H1 (cell line): ENCODE results near the gene GYPA. TPM values are rescaled to one million over a fixed set of nuclear protein-coding genes. Genes with fewer than 3 reads are reported as not detected.
"Not testable (repeated sequence)": the region's sequence is repeated elsewhere in the genome, so short reads cannot be mapped to it uniquely, and the experiment has no call there.

ENCODE experiments used
- CTCF ChIA-PET: fragments of 300-600 bp; sonication (Branson Sonifier 250); formaldehyde crosslinking; loops from one replicate; lab custom pipeline; 2021; ENCODE audit not compliant: partially characterized antibody; lab: Charles Lee
- POLR2A ChIA-PET: fragments of 300-600 bp; sonication (Branson Sonifier 250); formaldehyde crosslinking; loops from one replicate; lab custom pipeline; 2021; ENCODE audit warnings: inconsistent platforms; ENCODE audit not compliant: partially characterized antibody; lab: Charles Lee
- DNase-seq, 2 experiments: peaks; one replicate each; pipeline versions ENCODE4 v3.0.0 to v3.0.0-alpha.2; 2010 to 2022; ENCODE audit warnings: low spot score in 2 of 2, low read depth in 1 of 2, mixed read lengths in 1 of 2
- FAIRE-seq: peaks from 2 replicates; lab custom pipeline; 2011; peaks lifted over from hg19 to GRCh38; lab: Jason Lieb, UNC
- H2AFZ ChIP-seq: 2 replicates; pipeline ENCODE4 v1.8.1; 2012; ENCODE audit warnings: low read length, inconsistent platforms
- H2AK5ac ChIP-seq: 2 replicates; pipeline ENCODE4 v1.6.1; 2013; ENCODE audit warnings: low read depth, low read length
- H2BK120ac ChIP-seq: replicated peaks from 2 replicates; pipeline ENCODE3; 2013; ENCODE audit warnings: low read depth, low read length, inconsistent platforms
- H2BK12ac ChIP-seq: 2 replicates; pipeline ENCODE4 v1.6.1; 2013; ENCODE audit warnings: low read depth, low read length
- H2BK15ac ChIP-seq: 2 replicates; pipeline ENCODE4 v1.6.1; 2013; ENCODE audit warnings: low read length
- H2BK20ac ChIP-seq: 2 replicates; pipeline ENCODE4 v1.6.1; 2013; ENCODE audit warnings: low read length
- H2BK5ac ChIP-seq: 2 replicates; pipeline ENCODE4 v1.6.1; 2013; ENCODE audit warnings: low read depth, low read length
- H3K14ac ChIP-seq: 2 replicates; pipeline ENCODE4 v1.6.1; 2013; ENCODE audit warnings: inconsistent platforms; ENCODE audit not compliant: insufficient read length
- H3K18ac ChIP-seq: 2 replicates; pipeline ENCODE4 v1.6.1; 2013; ENCODE audit warnings: low read length; ENCODE audit errors: extremely low read depth
- H3K23ac ChIP-seq: 2 replicates; pipeline ENCODE4 v1.6.1; 2013; ENCODE audit warnings: inconsistent platforms; ENCODE audit not compliant: insufficient read length
- H3K23me2 ChIP-seq: 2 replicates; pipeline ENCODE4 v1.6.1; 2013; ENCODE audit warnings: low read depth, low read length
- H3K27ac ChIP-seq: 2 replicates; pipeline ENCODE4 v1.6.1; 2011; ENCODE audit warnings: low read depth, low read length, inconsistent platforms
- H3K27me3 ChIP-seq, 4 experiments: replicated peaks in 1 of 4; 1 replicate in 1 of 4; 2 replicates in 3 of 4; pipeline versions ENCODE4 v1.6.1 to v1.8.1; 2011 to 2013; ENCODE audit warnings: low read length in 3 of 4, mild to moderate bottlenecking in 3 of 4, inconsistent platforms in 2 of 4, mixed read lengths in 2 of 4, moderate library complexity in 1 of 4; ENCODE audit not compliant: control insufficient read depth in 3 of 4, insufficient read depth in 3 of 4; ENCODE audit errors: extremely low read depth in 1 of 4
- H3K36me3 ChIP-seq, 4 experiments: 2 replicates each; pipeline versions ENCODE4 v1.6.1 to v1.8.1; 2011 to 2013; ENCODE audit warnings: mild to moderate bottlenecking in 4 of 4, low read length in 3 of 4, moderate library complexity in 2 of 4, control low read depth in 1 of 4, inconsistent platforms in 1 of 4; ENCODE audit not compliant: insufficient read depth in 4 of 4, control insufficient read depth in 2 of 4
- H3K4ac ChIP-seq: replicated peaks from 2 replicates; pipeline ENCODE3; 2013; ENCODE audit warnings: low read length, low read depth, mixed read lengths, inconsistent platforms; ENCODE audit not compliant: insufficient read length
- H3K4me1 ChIP-seq, 4 experiments: replicated peaks in 1 of 4; 1 replicate in 1 of 4; 2 replicates in 3 of 4; pipeline versions ENCODE4 v1.6.1 to v1.8.1; 2011 to 2013; ENCODE audit warnings: low read length in 3 of 4, inconsistent platforms in 2 of 4, mixed read lengths in 1 of 4; ENCODE audit not compliant: insufficient read depth in 4 of 4, control insufficient read depth in 3 of 4
- H3K4me2 ChIP-seq, 2 experiments: 2 replicates each; pipeline versions ENCODE4 v1.6.1 to v1.8.1; 2011 to 2013; ENCODE audit warnings: low read depth in 2 of 2, low read length in 2 of 2, control low read depth in 1 of 2, inconsistent platforms in 1 of 2, mild to moderate bottlenecking in 1 of 2; ENCODE audit not compliant: insufficient read depth in 1 of 2
- H3K4me3 ChIP-seq, 4 experiments: fragments of 200-600, 300-600 bp in 1 of 4; sonication (generic), shearing (Covaris generic), sonication (Bioruptor Twin) in 1 of 4; 2 replicates each; pipeline versions ENCODE4 v1.5.1 to v1.8.1; 2011 to 2016; ENCODE audit warnings: low read length in 4 of 4, low read depth in 3 of 4, control low read depth in 2 of 4, inconsistent platforms in 2 of 4, mild to moderate bottlenecking in 2 of 4, mixed read lengths in 1 of 4, moderate library complexity in 1 of 4; ENCODE audit not compliant: insufficient read depth in 2 of 4; ENCODE audit errors: extremely low read depth in 1 of 4
- H3K56ac ChIP-seq: replicated peaks from 2 replicates; pipeline ENCODE3; 2013; ENCODE audit warnings: low read depth, mild to moderate bottlenecking, mixed read lengths, low read length, inconsistent platforms; ENCODE audit not compliant: insufficient read length
- H3K79me1 ChIP-seq: 2 replicates; pipeline ENCODE4 v1.6.1; 2013; ENCODE audit warnings: low read depth, low read length, control low read depth
- H3K79me2 ChIP-seq, 2 experiments: 2 replicates each; pipeline versions ENCODE4 v1.6.1 to v1.8.1; 2012 to 2013; ENCODE audit warnings: low read length in 2 of 2, mild to moderate bottlenecking in 2 of 2, inconsistent platforms in 1 of 2; ENCODE audit not compliant: insufficient read depth in 2 of 2, control insufficient read depth in 1 of 2
- H3K9ac ChIP-seq, 4 experiments: replicated peaks in 1 of 4; 1 replicate in 1 of 4; 2 replicates in 3 of 4; pipeline versions ENCODE4 v1.6.1 to v1.8.1; 2011 to 2013; ENCODE audit warnings: low read depth in 3 of 4, low read length in 3 of 4, control low read depth in 2 of 4, mild to moderate bottlenecking in 2 of 4, moderate library complexity in 2 of 4, inconsistent platforms in 1 of 4; ENCODE audit errors: extremely low read depth in 1 of 4
- H3K9me3 ChIP-seq, 2 experiments: 2 replicates each; pipeline versions ENCODE4 v1.6.1 to v1.8.1; 2012 to 2013; ENCODE audit warnings: mild to moderate bottlenecking in 2 of 2, moderate library complexity in 2 of 2, control low read depth in 1 of 2, inconsistent platforms in 1 of 2, low read depth in 1 of 2, low read length in 1 of 2, mixed read lengths in 1 of 2; ENCODE audit not compliant: insufficient read depth in 2 of 2
- H4K20me1 ChIP-seq, 2 experiments: replicated peaks in 1 of 2; 2 replicates each; pipeline versions ENCODE3 to v1.8.1; 2011 to 2013; ENCODE audit warnings: inconsistent platforms in 2 of 2, low read length in 2 of 2, mild to moderate bottlenecking in 1 of 2; ENCODE audit not compliant: insufficient read depth in 2 of 2, control insufficient read depth in 1 of 2
- H4K5ac ChIP-seq: 2 replicates; pipeline ENCODE4 v1.6.1; 2013; ENCODE audit warnings: low read length, low read depth, mixed read lengths, inconsistent platforms; ENCODE audit not compliant: insufficient read length
- H4K8ac ChIP-seq: 2 replicates; pipeline ENCODE4 v1.8.0; 2013; ENCODE audit warnings: mild to moderate bottlenecking, moderate library complexity, low read length, inconsistent platforms; ENCODE audit not compliant: insufficient read depth; ENCODE audit errors: extremely low read depth
- H4K91ac ChIP-seq: replicated peaks from 2 replicates; pipeline ENCODE3; 2013; ENCODE audit warnings: low read length, mixed read lengths, inconsistent platforms; ENCODE audit not compliant: insufficient read length
- WGBS, 2 experiments: shearing (Covaris generic) in 1 of 2; methylation state at CpG; one replicate each; pipeline versions ENCODE4 v1.1.6 to v1.1.7; 2013 to 2015; ENCODE audit warnings: low lambda C conversion rate in 2 of 2, mixed read lengths in 2 of 2, inconsistent platforms in 1 of 2, low coverage in 1 of 2, missing lambda C conversion rate in 1 of 2; ENCODE audit not compliant: insufficient replicate concordance in 2 of 2, insufficient coverage in 1 of 2, insufficient read length in 1 of 2; ENCODE audit errors: extremely low coverage in 1 of 2, missing lambda C conversion rate in 1 of 2; 5-methylcytosine and 5-hydroxymethylcytosine counted together
- polyA plus RNA-seq, 7 experiments: library from polyadenylated mRNA; depleted of rRNA in 3 of 7; stranded (reverse) in 5 of 7; unstranded in 2 of 7; fragments of >200 nt in 5 of 7; fragments of 200-250 nt in 2 of 7; gene quantifications; 1 replicate in 5 of 7; 2 replicates in 1 of 7; 4 replicates in 1 of 7; pipeline versions ENCODE4 v1.2.1 to v1.2.3, GENCODE V29; 2011 to 2013; ENCODE audit warnings: missing spikeins in 2 of 7, mixed read lengths in 2 of 7
- total RNA-seq: library from RNA; stranded (reverse); fragmentation: NEBNext Ultra II Directional; extraction: Animal tissue kit (Norgen Biotek cat#: 25700); gene quantifications from 2 replicates; pipeline ENCODE4 v1.2.1, GENCODE V29; 2021

The GYPA gene
- total and polyA plus RNA-seq, 2 of the 8 experiments (the other 6 are each of a cell fraction or from before 2014, with no cell fraction given), result not detected

DNA sequence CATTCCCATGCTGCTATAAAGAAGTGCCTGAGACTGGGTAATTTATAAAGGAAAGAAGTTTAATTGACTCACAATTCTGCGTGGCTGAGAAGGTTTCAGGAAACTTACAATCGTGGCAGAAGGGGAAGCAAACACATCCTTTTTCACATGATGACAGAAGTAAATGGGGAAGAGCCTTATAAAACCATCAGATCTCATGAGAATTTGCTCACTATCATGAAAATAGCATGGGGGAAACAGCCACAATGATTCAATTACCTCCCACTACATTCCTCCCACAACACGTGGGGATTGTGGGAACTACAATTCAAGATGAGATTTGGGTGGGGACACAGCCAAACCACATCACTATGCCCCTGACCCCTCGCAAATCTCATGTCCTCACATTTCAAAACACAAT lies 46.5 kb downstream of the GYPA start:
- H4K5ac ChIP-seq, H2BK120ac ChIP-seq, DNase-seq, H4K20me1 ChIP-seq, H3K56ac ChIP-seq, H2BK5ac ChIP-seq, H2BK20ac ChIP-seq, H2AK5ac ChIP-seq, H3K27ac ChIP-seq, H3K79me1 ChIP-seq, H2AFZ ChIP-seq, H3K36me3 ChIP-seq, H3K79me2 ChIP-seq, H3K4ac ChIP-seq, H3K4me1 ChIP-seq, H3K27me3 ChIP-seq, H4K8ac ChIP-seq, H3K18ac ChIP-seq, POLR2A ChIA-PET, H2BK15ac ChIP-seq, H3K4me3 ChIP-seq, H3K4me2 ChIP-seq, H3K23me2 ChIP-seq, H3K9ac ChIP-seq, H4K91ac ChIP-seq, FAIRE-seq, H2BK12ac ChIP-seq, H3K9me3 ChIP-seq, H3K14ac ChIP-seq, H3K23ac ChIP-seq: not testable (repeated sequence)
- CTCF ChIA-PET, result interaction anchor here (1.1 kb wide), 1 partner anchor 535 kb away, joined by 3 read pairs; no protein-coding TSS in a partner anchor
- 83% methylated on average over 3 of the region's 4 CpGs; no CpG with 5 or more reads in 1 of the 2 experiments for WGBS, 2 experiments

GRCh38 chr4:144091181-144091580 lies 49.3 kb downstream of the GYPA start:
- H2AFZ ChIP-seq, H3K14ac ChIP-seq, H3K79me2 ChIP-seq, H3K4me3 ChIP-seq, H3K4ac ChIP-seq, H3K4me1 ChIP-seq, H3K27ac ChIP-seq, H3K36me3 ChIP-seq, H2BK12ac ChIP-seq, H2BK20ac ChIP-seq, H3K79me1 ChIP-seq, FAIRE-seq, H2BK15ac ChIP-seq, H3K9ac ChIP-seq, DNase-seq, H2AK5ac ChIP-seq, H3K9me3 ChIP-seq, H3K23ac ChIP-seq, H4K91ac ChIP-seq, H4K8ac ChIP-seq, H2BK5ac ChIP-seq, H3K4me2 ChIP-seq, H4K5ac ChIP-seq, H3K18ac ChIP-seq, H4K20me1 ChIP-seq, POLR2A ChIA-PET, H3K23me2 ChIP-seq, H3K27me3 ChIP-seq, H3K56ac ChIP-seq, H2BK120ac ChIP-seq: not testable (repeated sequence)
- CTCF ChIA-PET, result interaction anchor here (0.8 to 1.3 kb wide), 3 partner anchors 10 to 21 kb away, joined by 3 to 8 read pairs (median 4); no protein-coding TSS in a partner anchor
- 92% methylated on average over 2 of the region's 2 CpGs; no CpG with 5 or more reads in 1 of the 2 experiments for WGBS, 2 experiments
